Epithelial cell of esophagus (primary cell): ENCODE results near the gene ZNF865.

Experiments used
- DNase-seq: peaks from one replicate; pipeline ENCODE4 v3.0.0; 2010; ENCODE audit warnings: low read depth
- H3K4me3 ChIP-seq: 2 replicates; pipeline ENCODE4 v1.5.1; 2011; ENCODE audit warnings: mild to moderate bottlenecking, low read length, control low read depth
- CTCF ChIP-seq: IDR thresholded peaks from 2 replicates; pipeline ENCODE4 v1.5.1; 2011; ENCODE audit warnings: low read depth, mild to moderate bottlenecking, low read length, control low read depth, inconsistent platforms; ENCODE audit not compliant: insufficient read depth; ENCODE audit errors: missing control alignments

Gene ZNF865

GRCh38 chr19:55590617-55591016 is 14.8 kb upstream of the ZNF865 start:
- peak; percentile 38 for DNase-seq
- TF ChIP-seq CTCF: no peak
- no peak overlapping the region for H3K4me3 ChIP-seq

GRCh38 chr19:55591555-55591954 is 13.9 kb upstream of the ZNF865 start:
- no peak for TF ChIP-seq CTCF
- H3K4me3 ChIP-seq: no peak overlapping the region
- DNase-seq: no peak

GRCh38 chr19:55592391-55593090 is 12.9 kb upstream of the ZNF865 start:
- TF ChIP-seq CTCF: no peak
- no peak for DNase-seq
- H3K4me3 ChIP-seq: no peak overlapping the region

GRCh38 chr19:55593096-55593772 is 12.2 kb upstream of the ZNF865 start:
- TF ChIP-seq CTCF: no peak
- no peak overlapping the region for H3K4me3 ChIP-seq
- DNase-seq: no peak

- TF ChIP-seq CTCF: no peak
- no peak for DNase-seq
Measured at GRCh38 chr19:55594996-55595545, 10.4 kb upstream of the ZNF865 start.

GRCh38 chr19:55596304-55596703 is 9.1 kb upstream of the ZNF865 start:
- DNase-seq: no peak

More at GRCh38 chr19:55594996-55595545, 10.4 kb upstream of the ZNF865 start:
- no peak overlapping the region for H3K4me3 ChIP-seq

More at GRCh38 chr19:55596304-55596703, 9.1 kb upstream of the ZNF865 start:
- no peak overlapping the region for H3K4me3 ChIP-seq
- TF ChIP-seq CTCF: no peak
